Heart left ventricle (tissue), 16 donors: Measurements from ENCODE around the gene JAKMIP3. TPM values are rescaled to one million over a fixed set of nuclear protein-coding genes. Genes with fewer than 3 reads are reported as not detected.
A peak's percentile ranks its signal among the peaks of the same experiment; 100 is the strongest.

ENCODE experiments used
- ATAC-seq, 4 donors: fragments of 200-7000 bp; cut with Tn5 transposase; one replicate each; pipeline ENCODE4 v1.9.1; 2020 to 2022; ENCODE audit warnings: moderate library complexity in 4 of 4, mild to moderate bottlenecking in 3 of 4, moderate number of reproducible peaks in 1 of 4
- DNase-seq, 5 donors: peaks; one replicate each; pipeline ENCODE4 v3.0.0-alpha.2; 2020
- H3K27ac ChIP-seq, 12 donors: fragments of 200-600 bp; sonication (generic) in 4 of 12; one replicate each; pipeline versions ENCODE4 v1.5.0 to v1.8.0; 2016 to 2022; ENCODE audit warnings: mild to moderate bottlenecking in 2 of 12
- H3K27me3 ChIP-seq, 9 donors: fragments of 200-600 bp; sonication (generic) in 2 of 9; one replicate each; pipeline versions ENCODE4 v1.5.1 to v1.8.0; 2016 to 2022; ENCODE audit warnings: mild to moderate bottlenecking in 3 of 9
- H3K36me3 ChIP-seq, 9 donors: fragments of 200-600 bp; sonication (generic) in 2 of 9; one replicate each; pipeline versions ENCODE4 v1.5.0 to v1.8.0; 2018 to 2022; ENCODE audit warnings: mild to moderate bottlenecking in 2 of 9
- H3K4me1 ChIP-seq, 12 donors: fragments of 200-600 bp; sonication (generic) in 4 of 12; one replicate each; pipeline versions ENCODE4 v1.5.0 to v1.8.0; 2016 to 2022; ENCODE audit warnings: mild to moderate bottlenecking in 3 of 12
- H3K4me3 ChIP-seq, 12 donors: fragments of 200-600 bp; sonication (generic) in 4 of 12; one replicate each; pipeline versions ENCODE4 v1.5.0 to v1.8.0; 2017 to 2022; ENCODE audit warnings: mild to moderate bottlenecking in 9 of 12, moderate library complexity in 4 of 12
- H3K9me3 ChIP-seq, 12 donors: fragments of 200-600 bp; sonication (generic) in 4 of 12; one replicate each; pipeline versions ENCODE4 v1.5.0 to v1.8.0; 2016 to 2022; ENCODE audit warnings: mild to moderate bottlenecking in 1 of 12
- CTCF ChIP-seq, 12 donors: fragments of 200-600 bp; sonication (generic) in 4 of 12; IDR thresholded peaks; one replicate each; pipeline versions ENCODE4 v1.5.0 to v1.8.0; 2018 to 2022; ENCODE audit warnings: antibody characterized with exemption in 12 of 12, mild to moderate bottlenecking in 5 of 12
- POLR2A ChIP-seq, 2 donors: fragments of 450-650 bp; IDR thresholded peaks; one replicate each; pipeline ENCODE4 v1.6.1; 2017; ENCODE audit warnings: antibody characterized with exemption in 2 of 2, mild to moderate bottlenecking in 2 of 2, moderate library complexity in 2 of 2
- whole genome bisulfite sequencing, 4 donors: extraction: QIAGEN DNeasy Blood & Tissue Kit in 2 of 4; methylation state at CpG; one replicate each; pipeline versions ENCODE4 v1.1.5 to v1.1.7; 2013 to 2018; 5-methylcytosine and 5-hydroxymethylcytosine counted together
- intact Hi-C, 10 donors: fragments of 100-400 bp; cut with DNase I; formaldehyde crosslinking; loops; one replicate each; pipeline versions ENCODE4 v1.11.1 to v1.14.2; 2022
- polyA plus RNA-seq, 2 donors: library from polyadenylated mRNA; stranded (reverse); fragments of 200-250 nt; gene quantifications; one replicate each; pipeline ENCODE4 v1.2.3, GENCODE V29; 2013
- total RNA-seq, 9 donors: library from RNA; depleted of rRNA in 2 of 9; stranded (reverse); fragments of >200 nt in 2 of 9; fragmentation: NEBNext Ultra II Directional in 3 of 9; extraction: Animal tissue kit (Norgen Biotek cat#: 25700) in 3 of 9; gene quantifications; one replicate each; pipeline versions ENCODE4 v1.1.0 to v1.2.4, GENCODE V29; 2016 to 2023
- donor health status: ischemic (EF 13 %, LVEDD 7.1; RV severe dilation, severe dysfunction).
- donor health status: healthy with polysubstance abuse.
- donor health status: DM: no; HTN: yes; CAD: no.
- donor health status: DM: no; HTN: no; CAD: no.
- donor health status: ischemic (EF 25% LVEDD 6.9; RV normal size, moderate dysfunction).
- donor health status: ischemic (EF 25% LVEDD 5.7; RV mildly dilated, moderate dysfunction).
- donor health status: healthy.
- donor health status: DM: yes; HTN: yes; CAD: no.
- donor health status: ischemic (EF 35%, LVEDD 5.7; RV mildly dilated, moderate dysfunction).
- donor health status: nonischemic (EF 11% LVEDD 7.7; RV severe dilation, severe dysfunction).
- donor health status: DM: yes; HTN: yes; CAD: no.
- donor health status: PGD.
- donor health status: ischemic (EF 29% LVEDD 5.4; RV normal size, mild dysfunction).
- donor health status: nonischemic (EF 23%, LVEDD 6.1; RV moderate dilation, normal function).

Gene JAKMIP3
- total and polyA plus RNA-seq, 11 donors: 0.06 to 3.1 (median 1.3) TPM

GRCh38 chr10:132020456-132020855 is 45.3 kb upstream of the JAKMIP3 start:
- no peak for TF ChIP-seq POLR2A (IDR thresholded peaks at IDR 0.05)
- TF ChIP-seq CTCF (IDR thresholded peaks at IDR 0.05): no peak
- Histone ChIP-seq H3K4me1 (peaks cover 0 to 15% (median 4%) of the 10 kb centered on the region in 12 donors), H3K27ac (no peak overlapping the region), H3K4me3 (no peak overlapping the region), H3K27me3 (peaks cover 0 to 13% (median 2%) of the 10 kb centered on the region in 9 donors), H3K9me3 (no peaks in the 10 kb centered on the region), H3K36me3 (no peaks in the 10 kb centered on the region)
- intact Hi-C loops: loop anchor here in 4 of 10 donors (5.0 kb wide), 2 partner anchors 38 to 122 kb away; partner anchors contain the start of gene BNIP3 (in 2 of the 4)
- WGBS, 4 donors: 77 to 88% (median 86%) methylated on average over 13 of the region's 13 CpGs
- ATAC-seq: no peak
- no peak for DNase-seq

- DNase-seq (no peak), ATAC-seq (no peak)
- Histone ChIP-seq H3K27me3 (peaks cover 0 to 17% (median 2%) of the 10 kb centered on the region in 9 donors), H3K4me3 (no peak overlapping the region), H3K36me3 (no peaks in the 10 kb centered on the region), H3K9me3 (no peaks in the 10 kb centered on the region), H3K27ac (no peak overlapping the region), H3K4me1 (peaks cover 0 to 11% (median 4%) of the 10 kb centered on the region in 12 donors)
- TF ChIP-seq CTCF (IDR thresholded peaks at IDR 0.05) (no peak), POLR2A (IDR thresholded peaks at IDR 0.05) (no peak)
- intact Hi-C loops: loop anchor here in 4 of 10 donors (5.0 kb wide), 2 partner anchors 39 to 121 kb away; partner anchors contain the start of gene BNIP3 (in 2 of the 4)
- WGBS, 4 donors: 89 to 96% (median 94%) methylated on average over 24 of the region's 24 CpGs
Observed at GRCh38 chr10:132021046-132021445, 44.7 kb upstream of the JAKMIP3 start.

DNA sequence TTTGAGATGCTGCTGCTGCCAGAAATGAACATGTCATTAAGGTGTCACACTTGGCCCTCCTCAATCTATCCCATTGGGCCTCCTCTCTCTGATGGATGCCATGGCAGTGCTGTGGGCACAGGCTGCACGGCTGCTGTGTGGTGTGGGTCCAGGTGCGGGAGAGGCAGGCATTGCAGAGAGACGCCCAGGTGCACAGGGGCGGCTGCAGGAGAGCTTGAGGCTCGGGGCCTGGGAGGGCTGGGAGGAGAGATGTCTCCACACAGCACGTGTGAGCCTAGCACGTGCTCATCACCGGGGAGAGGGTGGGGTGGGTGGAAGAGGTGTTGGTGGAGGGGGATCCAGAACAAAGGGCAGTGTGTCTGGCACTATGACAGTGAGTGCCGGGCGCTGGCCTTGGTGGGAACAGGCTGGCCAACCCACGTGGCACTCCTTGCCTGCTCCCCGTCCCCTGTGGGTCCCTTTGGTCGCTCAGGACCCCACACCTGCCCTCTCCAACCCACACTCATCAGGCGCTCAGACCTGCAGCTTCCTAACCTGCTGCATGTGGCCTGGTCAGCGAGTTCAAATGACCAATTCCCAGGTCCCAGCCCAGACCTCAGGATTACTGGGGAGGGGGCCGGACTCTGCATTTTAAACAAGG is 44.1 kb upstream of the JAKMIP3 start:
- Histone ChIP-seq H3K27me3 (peaks cover 0 to 19% (median 2%) of the 10 kb centered on the region in 9 donors), H3K9me3 (no peaks in the 10 kb centered on the region), H3K27ac (no peak overlapping the region), H3K4me3 (no peak overlapping the region), H3K36me3 (no peaks in the 10 kb centered on the region), H3K4me1 (peaks cover 0 to 11% (median 4%) of the 10 kb centered on the region in 12 donors)
- ATAC-seq: no peak
- DNase-seq: no peak
- intact Hi-C loops: loop anchor here in 8 of 10 donors (2.0 to 5.0 kb wide), 5 partner anchors 39 to 137 kb away; partner anchors contain the start of gene BNIP3 (in 3 of the 8)
- no peak for TF ChIP-seq POLR2A (IDR thresholded peaks at IDR 0.05)
- no peak for TF ChIP-seq CTCF (IDR thresholded peaks at IDR 0.05)
- 83 to 88% (median 86%) methylated on average over 16 of the region's 16 CpGs for whole genome bisulfite sequencing, 4 donors

- DNase-seq (no peak), ATAC-seq (peak in 1 of 4 donors; percentile 6)
- intact Hi-C loops: loop anchor here in 8 of 10 donors (2.0 to 5.0 kb wide), 5 partner anchors 40 to 137 kb away; partner anchors contain the start of gene BNIP3 (in 3 of the 8)
- H3K36me3 ChIP-seq: no peaks in the 10 kb centered on the region
- H3K27ac ChIP-seq: no peak overlapping the region
- no peak for TF ChIP-seq CTCF (IDR thresholded peaks at IDR 0.05)
- peaks cover 0 to 11% (median 4%) of the 10 kb centered on the region in 12 donors for H3K4me1 ChIP-seq
- H3K27me3 ChIP-seq: peaks cover 0 to 21% (median 4%) of the 10 kb centered on the region in 9 donors
- 75 to 90% (median 83%) methylated on average over 13 to 18 of the region's 18 CpGs for WGBS, 4 donors
- no peak overlapping the region for H3K4me3 ChIP-seq
- H3K9me3 ChIP-seq: no peaks in the 10 kb centered on the region
Observed at GRCh38 chr10:132022241-132022640, 43.5 kb upstream of the JAKMIP3 start.
